ENCODE measurements around the gene TMTC3.

GRCh38 chr12:88192426-88192825, 50.3 kb downstream of the TMTC3 start:
- no peak for TF ChIP-seq POLR2A (IDR thresholded peaks at IDR 0.05)
- no peak for TF ChIP-seq CTCF (IDR thresholded peaks at IDR 0.05)
